Esophagus muscularis mucosa (tissue), 4 donors: ENCODE measurements around the gene ANKRD62.

Source experiments
- EP300 ChIP-seq: sonication (generic); formaldehyde crosslinking; IDR thresholded peaks from one replicate; pipeline ENCODE4 v1.6.1; 2017; ENCODE audit warnings: antibody characterized with exemption
- POLR2A ChIP-seq: fragments of 450-650 bp; IDR thresholded peaks from one replicate; pipeline ENCODE4 v1.6.1; 2017; ENCODE audit warnings: antibody characterized with exemption, moderate library complexity, mild to moderate bottlenecking, low read depth
- POLR2AphosphoS5 ChIP-seq, 2 donors: sonication (generic); formaldehyde crosslinking; IDR thresholded peaks; one replicate each; pipeline ENCODE4 v1.6.1; 2017; ENCODE audit warnings: antibody characterized with exemption in 2 of 2
- TF ChIP-seq, protein P1 (sequence below), 3 experiments: fragments of 200-600 bp in 2 of 3; fragments of 450-650 bp in 1 of 3; sonication (generic) in 2 of 3; IDR thresholded peaks; one replicate each; pipeline ENCODE4 v1.5.1; 2017 to 2019; ENCODE audit warnings: antibody characterized with exemption in 3 of 3, mild to moderate bottlenecking in 2 of 3, moderate library complexity in 1 of 3

DNA sequence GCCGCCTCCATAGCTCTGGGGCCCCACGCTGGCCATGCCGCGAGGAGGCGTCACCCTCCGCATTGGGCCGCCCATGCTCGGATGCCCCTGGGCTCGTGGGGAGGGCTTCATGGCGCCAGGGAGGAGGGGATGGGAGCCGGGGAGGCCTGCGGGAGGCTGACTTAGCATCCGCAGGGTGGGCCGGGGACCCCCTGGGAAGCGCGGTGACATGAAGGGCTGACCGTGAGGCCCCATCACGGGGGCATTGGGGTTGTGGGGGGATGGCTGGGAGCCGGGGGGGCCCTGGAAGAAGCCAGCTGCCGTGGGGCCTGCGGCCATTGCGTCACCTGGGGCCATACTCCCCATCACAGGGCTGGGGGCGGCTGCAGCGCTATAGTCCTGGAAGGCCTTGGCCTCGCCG, 26.0 kb upstream of the ANKRD62 start:
- TF ChIP-seq, protein P1, sequence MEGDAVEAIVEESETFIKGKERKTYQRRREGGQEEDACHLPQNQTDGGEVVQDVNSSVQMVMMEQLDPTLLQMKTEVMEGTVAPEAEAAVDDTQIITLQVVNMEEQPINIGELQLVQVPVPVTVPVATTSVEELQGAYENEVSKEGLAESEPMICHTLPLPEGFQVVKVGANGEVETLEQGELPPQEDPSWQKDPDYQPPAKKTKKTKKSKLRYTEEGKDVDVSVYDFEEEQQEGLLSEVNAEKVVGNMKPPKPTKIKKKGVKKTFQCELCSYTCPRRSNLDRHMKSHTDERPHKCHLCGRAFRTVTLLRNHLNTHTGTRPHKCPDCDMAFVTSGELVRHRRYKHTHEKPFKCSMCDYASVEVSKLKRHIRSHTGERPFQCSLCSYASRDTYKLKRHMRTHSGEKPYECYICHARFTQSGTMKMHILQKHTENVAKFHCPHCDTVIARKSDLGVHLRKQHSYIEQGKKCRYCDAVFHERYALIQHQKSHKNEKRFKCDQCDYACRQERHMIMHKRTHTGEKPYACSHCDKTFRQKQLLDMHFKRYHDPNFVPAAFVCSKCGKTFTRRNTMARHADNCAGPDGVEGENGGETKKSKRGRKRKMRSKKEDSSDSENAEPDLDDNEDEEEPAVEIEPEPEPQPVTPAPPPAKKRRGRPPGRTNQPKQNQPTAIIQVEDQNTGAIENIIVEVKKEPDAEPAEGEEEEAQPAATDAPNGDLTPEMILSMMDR (IDR thresholded peaks at IDR 0.05), result no peak
- TF ChIP-seq POLR2A (no peak), POLR2AphosphoS5 (IDR thresholded peaks at IDR 0.05) (no peak), EP300 (no peak)
